Gastrocnemius medialis (tissue), 4 donors: ENCODE data around the gene C10orf90.

Experiments used
- POLR2A ChIP-seq, 2 donors: fragments of 450-650 bp; IDR thresholded peaks; one replicate each; pipeline ENCODE4 v1.6.1; 2017; ENCODE audit warnings: antibody characterized with exemption in 2 of 2, mild to moderate bottlenecking in 2 of 2, moderate library complexity in 2 of 2
- TF ChIP-seq, protein P1 (sequence below), 5 experiments: fragments of 450-650 bp in 3 of 5; fragments of 200-600 bp in 2 of 5; sonication (generic) in 2 of 5; IDR thresholded peaks in 4 of 5; conservative IDR thresholded peaks in 1 of 5; 1 replicate in 4 of 5; 2 replicates in 1 of 5; pipeline ENCODE4 v1.5.1; 2016 to 2019; ENCODE audit warnings: antibody characterized with exemption in 5 of 5, mild to moderate bottlenecking in 3 of 5, moderate library complexity in 3 of 5

DNA sequence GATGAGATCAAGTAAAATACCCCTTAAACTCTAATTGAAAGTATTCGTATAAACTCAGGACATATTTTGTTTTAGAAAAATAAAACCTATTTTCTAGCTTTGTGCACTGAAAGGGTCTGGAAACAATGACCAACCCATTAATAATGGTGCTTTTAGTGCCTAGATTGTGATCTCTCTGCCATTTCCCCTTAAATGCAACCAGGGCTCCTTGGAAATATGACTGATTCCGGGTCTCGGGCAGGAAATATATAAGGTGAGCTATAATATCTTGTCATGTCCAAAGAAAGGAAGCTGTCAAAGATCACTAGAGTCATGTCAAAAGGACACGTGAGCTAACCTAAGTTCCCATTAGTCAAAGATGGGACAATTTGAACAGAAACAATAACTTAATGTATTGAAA is 269.9 kb downstream of the C10orf90 start:
- TF ChIP-seq, protein P1, sequence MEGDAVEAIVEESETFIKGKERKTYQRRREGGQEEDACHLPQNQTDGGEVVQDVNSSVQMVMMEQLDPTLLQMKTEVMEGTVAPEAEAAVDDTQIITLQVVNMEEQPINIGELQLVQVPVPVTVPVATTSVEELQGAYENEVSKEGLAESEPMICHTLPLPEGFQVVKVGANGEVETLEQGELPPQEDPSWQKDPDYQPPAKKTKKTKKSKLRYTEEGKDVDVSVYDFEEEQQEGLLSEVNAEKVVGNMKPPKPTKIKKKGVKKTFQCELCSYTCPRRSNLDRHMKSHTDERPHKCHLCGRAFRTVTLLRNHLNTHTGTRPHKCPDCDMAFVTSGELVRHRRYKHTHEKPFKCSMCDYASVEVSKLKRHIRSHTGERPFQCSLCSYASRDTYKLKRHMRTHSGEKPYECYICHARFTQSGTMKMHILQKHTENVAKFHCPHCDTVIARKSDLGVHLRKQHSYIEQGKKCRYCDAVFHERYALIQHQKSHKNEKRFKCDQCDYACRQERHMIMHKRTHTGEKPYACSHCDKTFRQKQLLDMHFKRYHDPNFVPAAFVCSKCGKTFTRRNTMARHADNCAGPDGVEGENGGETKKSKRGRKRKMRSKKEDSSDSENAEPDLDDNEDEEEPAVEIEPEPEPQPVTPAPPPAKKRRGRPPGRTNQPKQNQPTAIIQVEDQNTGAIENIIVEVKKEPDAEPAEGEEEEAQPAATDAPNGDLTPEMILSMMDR (IDR thresholded peaks at IDR 0.05 in 4 of 5, conservative IDR thresholded peaks at IDR 0.05 in 1 of 5), result no peak
- no peak for TF ChIP-seq POLR2A (IDR thresholded peaks at IDR 0.05)
